ENCODE measurements around the gene GMPS.
"Not testable (repeated sequence)": the region's sequence is repeated elsewhere in the genome, so short reads cannot be mapped to it uniquely, and the experiment has no call there.

GMPS gene

DNA sequence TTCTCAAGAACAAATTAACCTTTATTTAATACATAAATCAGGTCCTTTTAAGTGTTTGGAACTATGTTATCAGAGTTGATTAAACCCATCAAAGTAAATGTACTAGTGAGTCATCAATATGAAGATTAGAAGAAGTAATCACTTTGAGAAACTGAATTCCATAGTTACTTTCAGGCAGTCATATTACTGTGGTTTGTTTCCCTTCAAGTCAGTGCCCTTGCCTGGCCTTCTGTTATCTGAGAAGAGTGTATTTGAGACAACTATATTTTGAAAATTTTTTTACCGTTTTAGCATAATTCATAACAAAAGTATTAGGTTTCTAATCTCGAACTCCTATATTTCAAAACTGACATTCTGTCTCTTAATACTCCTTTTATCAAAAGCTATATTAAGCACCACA is 73.6 kb downstream of the GMPS start:
- DNase-seq (ENCODE audit: low read depth) = no peak

DNA sequence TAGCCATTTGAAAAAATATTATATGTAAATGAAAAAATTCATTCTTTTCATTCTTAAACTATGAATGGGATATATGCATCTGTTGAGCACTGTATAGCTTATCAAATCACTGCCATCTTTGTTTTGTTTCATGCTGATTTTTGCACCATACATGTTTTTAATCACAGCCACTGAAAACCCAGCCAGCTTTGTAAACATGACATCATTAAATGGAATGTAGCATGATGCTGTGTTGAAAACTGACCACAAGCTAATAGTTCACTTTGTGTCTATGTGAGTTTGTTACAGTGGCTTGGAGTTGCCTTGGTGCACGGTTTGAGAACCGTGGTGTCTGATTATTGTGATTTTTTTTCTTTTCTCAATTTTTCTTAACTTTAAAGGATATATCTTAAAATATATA is 75.7 kb downstream of the GMPS start:
- peak; percentile 56 for DNase-seq (ENCODE audit: low read depth)

DNA sequence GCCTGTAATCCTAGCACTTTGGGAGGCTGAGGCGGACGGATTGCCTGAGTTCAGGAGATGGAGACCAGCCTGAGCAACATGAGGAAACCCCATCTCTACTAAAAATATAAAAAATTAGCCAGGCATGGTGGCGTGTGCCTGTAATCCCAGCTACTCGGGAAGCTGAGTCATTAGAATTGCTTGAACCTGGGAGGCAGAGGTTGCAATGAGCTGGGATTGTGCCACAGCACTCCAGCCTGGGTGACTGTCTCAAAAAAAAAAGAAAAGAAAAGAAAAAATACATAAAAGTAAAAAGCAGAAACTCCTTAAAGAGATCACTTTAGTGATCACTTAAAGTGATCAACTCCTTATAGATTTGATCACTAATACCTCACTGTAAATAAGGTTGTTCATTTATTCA is 78.0 kb downstream of the GMPS start:
- no peak for DNase-seq (ENCODE audit: low read depth)

DNA sequence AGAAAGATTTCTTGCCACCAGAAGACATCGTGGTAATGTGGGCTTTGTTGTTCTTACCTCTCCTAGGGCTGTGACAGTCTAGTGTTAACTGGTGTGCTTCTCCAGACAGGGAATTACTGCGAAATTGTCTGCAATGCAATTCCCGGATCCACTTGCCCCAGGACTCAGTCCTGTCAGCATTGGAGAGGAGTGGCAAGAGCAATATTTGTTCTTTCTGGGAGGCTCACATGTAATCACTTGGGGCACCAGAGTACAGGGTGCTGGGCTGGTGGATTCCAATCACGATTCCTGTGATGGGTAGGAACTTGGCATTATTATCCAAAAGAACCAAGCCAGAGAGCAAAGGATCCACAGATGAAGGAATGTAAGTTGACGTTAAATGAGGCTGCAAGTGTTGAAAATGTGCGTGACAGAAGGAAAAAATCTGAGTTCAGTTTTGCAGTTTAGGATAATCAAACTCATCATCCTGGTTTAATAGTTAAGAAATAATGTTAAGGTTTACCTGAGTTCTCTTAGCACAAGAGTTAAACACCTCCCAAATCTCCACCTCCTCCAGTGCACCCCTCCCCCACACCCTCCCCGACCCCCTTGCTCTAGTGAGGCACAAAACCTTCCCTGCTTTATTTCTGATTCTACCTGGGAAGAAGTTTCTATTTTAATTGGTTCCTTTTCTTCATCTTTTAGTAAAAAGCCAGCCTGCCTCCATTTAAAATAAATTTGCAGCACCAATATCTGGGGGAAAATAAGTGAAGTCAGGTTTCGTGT is 79.2 kb downstream of the GMPS start:
- DNase-seq (ENCODE audit: low read depth) = no peak

DNA sequence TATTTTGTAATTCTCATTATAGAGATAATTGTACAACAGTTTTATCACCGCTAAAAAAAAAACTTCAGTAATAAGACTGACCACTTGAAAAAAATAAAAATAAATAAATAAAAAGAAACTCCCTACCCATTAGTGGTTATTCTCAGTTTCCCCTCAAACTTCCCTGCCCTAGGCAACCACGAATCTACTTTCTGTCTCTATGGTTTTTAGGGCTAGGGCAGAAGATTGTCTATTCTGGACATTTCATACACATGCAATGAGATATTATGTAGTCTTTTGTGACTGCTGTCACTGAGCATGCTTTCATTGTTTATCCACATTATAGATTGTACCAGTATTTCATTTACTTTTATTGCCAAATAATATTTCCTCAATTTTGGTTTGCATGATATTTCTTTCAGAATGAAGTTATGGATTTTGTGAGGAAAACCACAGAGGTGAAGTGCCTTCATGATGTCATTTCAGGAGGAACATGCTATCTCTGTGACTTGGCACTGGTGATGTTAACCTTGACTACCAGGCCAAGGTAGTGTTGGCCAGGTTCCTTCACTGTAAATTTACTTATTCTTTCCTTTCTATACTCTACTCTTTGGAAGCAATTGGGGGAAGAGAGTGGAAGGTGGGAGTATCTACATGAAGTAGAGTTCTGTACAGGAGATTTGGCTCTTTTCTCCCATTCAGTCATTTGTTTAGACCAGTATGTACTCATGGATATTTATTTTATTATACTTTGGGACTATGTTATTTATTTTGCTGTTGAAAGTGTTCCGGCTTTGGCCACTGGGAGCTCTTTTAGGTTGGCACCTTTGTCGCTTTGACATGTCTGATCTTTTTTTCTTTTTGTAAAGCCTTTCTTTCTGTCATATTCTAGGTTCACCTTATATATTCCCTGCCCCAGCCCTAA is 86.3 kb downstream of the GMPS start:
- no peak for DNase-seq (ENCODE audit: low read depth)

DNA sequence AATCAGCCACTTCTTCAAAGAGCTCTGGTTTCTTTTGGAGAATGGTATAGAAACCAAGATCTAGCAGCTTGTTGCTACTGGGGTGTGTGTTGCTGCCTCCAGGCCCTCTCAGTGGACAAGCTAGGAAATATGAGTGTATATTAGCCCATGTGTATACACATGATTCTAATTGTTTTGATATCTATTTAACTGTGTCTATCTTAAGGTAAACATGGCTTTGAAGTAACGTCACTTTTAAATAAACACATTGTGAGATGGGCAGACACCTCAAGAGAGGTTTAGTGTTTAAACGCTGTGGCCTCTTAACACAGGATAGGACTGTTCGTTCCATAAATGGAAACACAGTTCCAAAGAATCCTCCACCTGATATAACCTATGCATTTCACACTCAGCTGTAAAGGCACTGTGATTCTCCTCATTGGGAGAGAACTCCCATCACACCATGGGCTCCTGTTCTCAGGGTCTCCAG is 87.0 kb downstream of the GMPS start:
- DNase-seq (ENCODE audit: low read depth) = no peak

DNA sequence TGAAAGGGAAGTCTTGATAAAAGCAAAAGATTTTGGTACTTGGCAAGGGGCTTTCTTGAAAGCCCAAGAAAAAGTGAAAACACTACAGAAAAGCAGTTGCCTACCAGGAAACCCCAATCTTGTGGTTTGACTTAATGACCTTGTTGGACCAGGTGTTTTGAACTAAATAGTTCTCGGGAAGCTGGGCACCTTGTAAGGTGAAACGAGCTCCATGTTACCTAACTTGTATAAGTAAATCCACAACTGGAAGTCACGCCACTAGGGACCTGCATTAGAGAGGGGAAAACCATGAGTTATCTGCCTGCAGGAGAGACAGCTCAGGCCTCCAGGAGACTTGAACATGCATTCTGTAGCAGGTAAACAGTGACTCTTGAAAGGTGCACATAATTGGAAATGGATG is 88.2 kb downstream of the GMPS start:
- DNase-seq (ENCODE audit: low read depth) = no peak

DNA sequence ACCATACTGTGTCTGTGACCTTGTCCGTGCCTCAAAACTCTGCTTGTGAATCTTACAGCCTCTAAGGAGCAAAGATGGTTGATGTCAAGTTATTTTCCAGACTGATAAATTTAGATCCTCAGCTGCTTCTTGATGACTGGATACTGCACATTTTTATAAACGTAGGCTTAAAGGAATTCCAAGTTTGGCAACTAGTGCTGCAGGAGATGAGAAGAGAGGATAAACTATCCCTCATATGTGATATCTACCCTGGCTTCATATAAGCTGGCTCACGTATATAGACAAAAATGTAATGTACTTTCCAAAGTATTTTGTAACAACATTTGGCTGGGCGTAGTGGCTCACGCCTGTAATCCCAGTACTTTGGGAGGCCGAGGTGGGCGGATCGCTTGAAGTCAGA is 89.6 kb downstream of the GMPS start:
- no peak for DNase-seq (ENCODE audit: low read depth)

DNA sequence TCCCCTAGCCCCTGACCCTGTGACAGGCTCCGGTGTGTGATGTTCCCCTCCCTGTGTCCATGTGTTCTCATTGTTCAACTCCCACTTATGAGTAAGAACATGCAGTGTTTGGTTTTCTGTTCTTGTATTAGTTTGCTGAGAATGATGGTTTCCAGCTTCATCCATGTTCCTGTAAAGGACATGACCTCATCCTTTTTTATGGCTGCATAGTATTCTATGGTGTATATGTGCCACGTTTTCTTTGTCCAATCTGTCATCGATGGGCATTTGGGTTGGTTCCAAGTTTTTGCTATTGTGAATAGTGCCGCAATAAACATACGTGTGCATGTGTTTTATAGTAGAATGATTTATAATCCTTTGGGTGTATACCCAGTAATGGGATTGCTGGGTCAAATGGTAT is 90.6 kb downstream of the GMPS start:
- not testable (repeated sequence) for DNase-seq (ENCODE audit: low read depth)

DNA sequence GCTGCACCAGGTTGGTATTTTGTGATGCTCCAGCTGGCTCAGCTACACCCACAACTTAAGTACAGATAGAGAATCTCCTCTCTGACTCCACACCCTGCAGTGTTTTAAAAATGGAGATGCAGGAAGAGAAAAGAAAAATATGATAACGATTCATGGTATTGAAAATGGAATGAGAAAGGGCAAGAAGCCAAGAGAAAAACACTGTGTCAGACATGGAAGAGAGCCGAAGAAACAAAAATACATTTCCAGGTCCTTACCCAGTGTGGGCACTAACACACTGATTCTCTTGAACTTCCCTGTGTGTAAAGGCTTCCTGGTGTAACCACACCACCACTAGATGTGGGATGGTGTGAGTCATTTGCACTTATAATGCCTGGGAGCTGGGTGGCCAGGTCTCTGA is 93.1 kb downstream of the GMPS start:
- DNase-seq (ENCODE audit: low read depth) = no peak

DNA sequence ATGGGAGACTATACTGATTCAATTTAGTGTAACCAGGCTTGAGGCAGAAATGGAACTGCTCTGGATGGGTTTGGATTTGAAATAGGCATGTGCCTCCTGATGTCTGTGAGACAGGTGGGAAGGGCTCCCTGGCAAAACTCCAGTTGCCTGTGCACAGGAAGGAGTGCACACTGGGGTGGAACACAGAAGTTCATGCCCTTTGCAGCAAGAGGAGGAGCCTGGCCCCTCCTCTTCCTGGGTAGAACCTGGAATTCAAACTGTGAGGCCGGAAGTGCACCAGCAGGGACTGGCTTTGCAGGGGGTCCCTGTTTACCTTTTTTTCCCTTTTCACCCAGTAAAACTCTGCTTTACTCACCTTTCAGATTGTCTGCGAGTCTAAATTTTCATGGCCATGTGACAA is 99.9 kb downstream of the GMPS start:
- no peak for DNase-seq (ENCODE audit: low read depth)

DNA sequence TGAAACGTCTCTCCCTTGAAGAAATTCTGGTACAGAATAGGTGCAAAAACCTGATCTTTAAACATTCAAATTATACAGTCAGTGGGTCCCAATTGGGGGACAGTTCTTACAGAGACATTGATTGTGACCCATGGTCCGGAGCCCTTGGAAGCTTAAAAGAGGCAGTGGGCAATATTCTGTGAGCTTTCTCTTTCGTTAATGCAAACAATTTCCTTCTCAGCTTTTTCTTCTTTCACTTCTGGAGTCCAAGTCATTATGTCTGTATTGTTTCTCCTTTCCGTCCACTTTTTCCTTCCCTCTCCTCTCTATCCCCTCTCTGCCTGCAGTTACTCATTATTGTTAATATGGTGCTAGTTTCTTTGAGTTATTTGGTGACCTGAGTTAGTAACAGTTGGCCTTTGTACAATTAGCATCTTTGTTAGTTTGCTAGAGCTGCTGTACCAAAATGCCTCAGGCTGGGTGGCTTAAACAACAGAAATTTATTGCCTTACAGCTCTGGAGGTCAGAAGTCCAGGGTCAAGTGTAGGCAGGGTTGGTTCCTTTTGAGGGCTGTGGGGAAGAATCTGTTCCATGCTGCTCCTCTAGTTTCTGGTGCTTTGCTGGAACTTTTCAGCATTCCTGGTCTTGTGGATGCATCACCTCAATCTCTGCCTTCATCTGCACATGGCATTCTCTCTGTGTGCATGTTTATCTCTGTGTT is 102.6 kb downstream of the GMPS start:
- no peak for DNase-seq (ENCODE audit: low read depth)

DNA sequence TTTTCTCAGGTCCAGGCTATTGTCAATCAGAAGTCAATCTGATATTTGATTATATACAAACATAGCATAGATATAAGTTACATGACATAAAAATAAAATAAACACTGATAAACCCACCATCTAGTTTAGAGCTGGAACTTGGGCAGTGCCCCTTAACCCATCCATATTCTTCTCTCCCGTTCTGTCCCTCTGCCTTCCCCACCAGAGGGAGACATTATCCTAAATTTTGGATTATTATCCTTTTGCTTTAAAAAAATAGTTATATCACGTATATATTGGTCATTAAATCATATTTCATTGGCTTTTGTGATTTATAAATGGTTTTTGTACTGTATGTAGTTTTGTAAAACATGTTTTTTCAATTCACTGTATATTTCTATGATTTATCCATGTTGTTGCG is 107.9 kb downstream of the GMPS start:
- DNase-seq (ENCODE audit: low read depth) = no peak

DNA sequence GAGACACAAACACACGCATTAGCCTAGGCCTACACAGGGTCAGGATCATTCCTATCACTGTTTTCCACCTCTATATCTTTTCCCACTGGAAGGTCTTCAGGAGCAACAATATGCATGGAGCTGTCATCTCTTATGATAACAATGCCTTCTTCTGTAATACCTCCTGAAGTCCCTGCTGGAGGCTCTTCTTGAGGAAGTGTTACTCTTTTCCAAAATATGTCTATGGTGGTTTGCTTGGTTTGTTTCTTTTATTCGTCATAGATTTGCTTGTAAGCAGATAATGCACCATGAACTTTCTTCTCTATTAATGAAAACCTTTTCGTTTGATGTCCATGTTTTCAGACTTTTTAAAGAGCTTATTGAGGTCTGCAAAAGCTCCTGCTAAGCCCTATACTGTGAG is 109.3 kb downstream of the GMPS start:
- no peak for DNase-seq (ENCODE audit: low read depth)

DNA sequence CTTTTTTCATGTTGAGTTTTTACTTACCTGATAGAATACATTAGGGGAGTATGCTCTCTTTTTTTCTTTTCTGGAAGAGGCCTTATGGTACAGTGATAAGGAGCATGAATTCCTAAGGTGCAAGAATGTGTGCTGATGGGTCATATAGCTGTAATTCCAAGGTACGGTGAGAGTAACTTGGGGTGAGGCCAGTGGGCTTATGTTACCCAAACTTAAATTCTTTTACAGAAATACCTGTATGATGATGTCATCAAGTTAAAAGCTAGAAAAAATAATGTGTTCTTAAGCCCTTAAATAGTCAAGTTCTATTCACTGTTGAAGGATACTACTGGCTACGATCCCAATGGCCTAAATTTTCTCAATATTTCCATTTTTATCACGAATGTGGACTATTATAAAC is 111.2 kb downstream of the GMPS start:
- no peak for DNase-seq (ENCODE audit: low read depth)

DNA sequence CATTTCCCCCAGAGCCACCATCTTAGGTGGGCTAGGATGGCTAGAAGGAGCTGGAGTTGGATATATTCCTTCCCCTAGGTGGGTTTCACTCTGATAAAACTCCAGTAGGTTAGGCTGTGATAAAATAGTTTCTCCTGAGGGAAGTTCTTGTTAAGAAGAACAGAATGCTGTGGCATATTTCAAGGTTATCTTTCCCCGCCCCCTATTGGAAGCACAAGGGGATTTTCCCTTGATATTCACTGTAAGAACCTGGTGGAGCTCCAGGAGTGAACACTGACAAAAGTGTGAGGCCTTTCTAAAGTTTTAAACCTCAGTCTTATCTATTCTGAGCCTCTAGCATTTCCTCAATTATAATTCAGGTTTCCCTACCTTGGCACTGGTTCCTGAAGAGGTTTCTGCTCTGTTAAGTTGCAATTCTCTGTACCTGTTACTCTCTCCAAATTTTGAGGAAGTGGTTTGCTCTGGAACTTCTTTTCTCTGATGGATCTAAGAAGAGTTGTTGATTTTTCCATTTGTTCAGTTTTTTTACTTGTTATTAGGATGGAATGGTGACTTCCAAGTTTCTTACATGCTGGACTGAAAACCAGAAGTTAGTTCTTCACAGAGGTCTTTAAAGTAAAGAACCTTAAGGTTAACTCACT is 113.5 kb downstream of the GMPS start:
- DNase-seq (ENCODE audit: low read depth) = no peak

DNA sequence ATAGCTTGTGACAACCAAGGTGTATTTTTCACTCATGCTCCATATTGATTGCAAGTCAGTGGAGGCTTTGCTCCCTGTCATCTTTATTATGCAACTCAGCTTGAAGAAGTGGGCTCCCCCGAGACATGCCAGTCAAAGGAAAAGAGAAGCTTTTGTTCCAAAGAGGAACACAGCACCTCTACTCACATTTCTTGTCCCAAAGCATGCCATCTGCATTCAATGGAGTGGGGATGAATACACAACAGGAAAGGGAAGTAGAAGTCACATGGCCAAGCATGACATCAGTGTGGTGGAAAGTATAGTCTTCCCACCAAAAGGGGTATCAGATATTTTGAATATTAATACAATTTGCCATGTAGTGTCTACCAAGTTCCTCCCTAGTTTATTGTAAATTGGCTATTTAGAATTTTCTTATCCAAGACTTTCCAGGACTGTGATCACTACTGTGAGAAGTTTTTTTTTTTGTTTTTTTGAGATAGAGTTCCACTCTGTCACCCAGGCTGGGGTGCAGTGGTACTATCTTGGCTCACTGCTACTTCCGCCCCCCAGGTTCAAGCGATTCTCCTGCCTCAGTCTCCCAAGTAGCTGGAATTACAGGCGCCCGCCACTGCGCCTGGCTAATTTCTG is 114.5 kb downstream of the GMPS start:
- DNase-seq (ENCODE audit: low read depth) = no peak

DNA sequence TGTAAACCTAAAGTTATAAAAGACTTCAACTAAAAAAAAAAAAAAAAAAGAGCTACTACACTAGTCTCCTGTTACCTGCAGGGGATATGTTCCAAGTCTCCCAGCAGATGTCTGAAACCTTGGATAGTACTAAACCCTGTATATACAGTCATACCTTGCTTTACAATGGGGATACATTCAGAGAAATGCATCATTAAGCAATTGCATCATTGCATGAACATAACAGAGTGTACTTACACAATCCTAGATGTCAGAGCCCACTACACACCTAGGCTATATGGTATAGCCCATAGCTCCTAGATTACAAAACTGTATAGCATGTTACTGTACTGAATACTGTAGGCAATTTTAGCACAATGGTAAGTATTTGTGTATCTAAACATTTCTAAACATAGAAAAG is 119.1 kb downstream of the GMPS start:
- DNase-seq (ENCODE audit: low read depth) = no peak

DNA sequence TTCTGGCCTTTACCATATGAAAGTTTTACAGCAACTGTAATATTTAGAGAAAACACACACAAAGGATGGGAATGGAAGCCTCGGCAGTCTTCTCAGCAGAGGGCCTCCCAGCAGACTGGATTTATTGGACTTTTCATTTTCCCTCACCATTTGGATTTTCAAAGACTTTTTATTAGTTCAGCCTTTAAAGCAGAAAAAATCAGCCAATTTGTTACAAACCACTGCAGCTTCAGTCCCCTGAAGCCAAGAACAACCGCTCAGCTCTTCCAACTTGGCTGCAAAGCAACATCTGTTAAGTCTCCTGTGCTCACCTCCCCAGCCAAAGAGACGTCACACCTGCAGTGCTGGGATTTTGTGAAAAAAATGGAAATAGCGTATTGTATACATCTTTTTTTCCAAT is 120.8 kb downstream of the GMPS start:
- DNase-seq (ENCODE audit: low read depth) = no peak

DNA sequence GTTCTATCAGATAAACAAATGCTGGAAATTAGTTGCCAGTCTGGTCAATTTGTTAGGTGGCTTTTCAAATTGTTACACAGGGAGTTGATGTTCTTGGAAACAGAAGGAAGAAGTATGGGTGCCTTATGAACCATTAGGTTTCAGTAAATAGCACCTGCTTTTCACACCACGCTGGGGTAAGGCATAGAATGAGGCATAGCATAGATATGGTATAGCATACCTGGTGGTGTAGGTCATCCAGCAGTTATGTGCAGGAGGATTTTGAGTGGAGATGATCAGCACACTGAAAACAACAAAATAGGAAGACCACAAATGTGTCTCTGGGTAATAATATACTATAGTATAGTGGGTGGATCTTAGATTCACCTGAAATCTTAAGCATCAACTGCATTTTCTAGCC is 121.4 kb downstream of the GMPS start:
- DNase-seq (ENCODE audit: low read depth) = no peak

Data from HS-5 (cell line).